HCT116 (cell line): ENCODE results near the gene ACBD5. TPM values are rescaled to one million over a fixed set of nuclear protein-coding genes. Genes with fewer than 3 reads are reported as not detected.

Experiments used
- ATAC-seq: fragments of 200-7000 bp; cut with Tn5 transposase; 2 replicates; pipeline ENCODE4 v1.9.1; 2020; ENCODE audit warnings: mild to moderate bottlenecking, moderate library complexity
- BruUV-seq: library from RNA; stranded (reverse); fragments of 400-500 nt; replicated peaks from 2 replicates; lab custom pipeline; 2021; lab: Mats Ljungman, UMichigan
- CTCF ChIA-PET: fragments of 300-600 bp; sonication (Branson Sonifier 250); formaldehyde crosslinking; loops from one replicate; lab custom pipeline; 2021; ENCODE audit warnings: antibody characterized with exemption; lab: Charles Lee
- POLR2A ChIA-PET: fragments of 300-600, 350-600 bp; sonication (Branson Sonifier 250); formaldehyde crosslinking; loops from one replicate; lab custom pipeline; 2021; ENCODE audit warnings: antibody characterized with exemption; lab: Charles Lee
- RAD21 ChIA-PET, 2 experiments: fragments of 300-600 bp; sonication (Branson Sonifier 250); formaldehyde crosslinking; loops; one replicate each; lab custom pipeline; 2023; ENCODE audit warnings: low total read pairs in 2 of 2; ENCODE audit not compliant: uncharacterized antibody in 2 of 2, unreplicated experiment in 2 of 2, low non-redundant PET in 1 of 2; lab: Charles Lee
- DNase-seq: peaks from one replicate; pipeline ENCODE4 v3.0.0-alpha.2; 2010; ENCODE audit warnings: low read depth, low spot score
- H2AFZ ChIP-seq: fragments of 200-600 bp; shearing (Covaris generic), sonication (generic); 2 replicates; pipeline ENCODE4 v1.6.1; 2017; ENCODE audit warnings: low read depth, mixed run types, mixed read lengths, antibody characterized with exemption, low read length; ENCODE audit not compliant: poor library complexity, severe bottlenecking
- H3K27ac ChIP-seq: 2 replicates; pipeline ENCODE4 v1.5.1; 2012; ENCODE audit warnings: low read depth, low read length
- H3K27me3 ChIP-seq: fragments of 200-600 bp; sonication (generic); 2 replicates; pipeline ENCODE4 v1.6.1; 2016; ENCODE audit warnings: mixed run types, low read length, mixed read lengths; ENCODE audit not compliant: insufficient read depth
- H3K36me3 ChIP-seq, 2 experiments: fragments of 200-500 bp in 1 of 2; fragments of 200-600 bp in 1 of 2; sonication (Bioruptor generic) in 1 of 2; sonication (generic) in 1 of 2; 2 replicates each; pipeline versions ENCODE4 v1.5.1 to v1.6.1; 2014 to 2016; ENCODE audit warnings: low read length in 2 of 2, inconsistent platforms in 1 of 2, mixed read lengths in 1 of 2, mixed run types in 1 of 2; ENCODE audit not compliant: insufficient read depth in 2 of 2, control insufficient read depth in 1 of 2
- H3K4me1 ChIP-seq, 2 experiments: fragments of 200-600 bp in 1 of 2; sonication (generic) in 1 of 2; 2 replicates each; pipeline versions ENCODE4 v1.5.1 to v1.6.1; 2012 to 2017; ENCODE audit warnings: low read length in 2 of 2, inconsistent platforms in 1 of 2, mild to moderate bottlenecking in 1 of 2, mixed read lengths in 1 of 2, mixed run types in 1 of 2, moderate library complexity in 1 of 2; ENCODE audit not compliant: insufficient read depth in 2 of 2, control insufficient read depth in 1 of 2
- H3K4me2 ChIP-seq: fragments of 200-600 bp; sonication (generic); 2 replicates; pipeline ENCODE4 v1.6.1; 2017; ENCODE audit warnings: mixed run types, low read length, mixed read lengths
- H3K4me3 ChIP-seq, 2 experiments: fragments of 200-600 bp in 1 of 2; sonication (generic) in 1 of 2; replicated peaks in 1 of 2; 2 replicates each; pipeline ENCODE4 v1.5.1; 2011 to 2016; ENCODE audit warnings: low read length in 2 of 2, control low read depth in 1 of 2, low read depth in 1 of 2, mild to moderate bottlenecking in 1 of 2, mixed read lengths in 1 of 2, mixed run types in 1 of 2
- H3K79me2 ChIP-seq: fragments of 200-600 bp; sonication (generic); 2 replicates; pipeline ENCODE4 v1.6.1; 2017; ENCODE audit warnings: mild to moderate bottlenecking, mixed run types, low read length, moderate library complexity, mixed read lengths; ENCODE audit not compliant: insufficient read depth
- H3K9ac ChIP-seq: fragments of 200-600 bp; sonication (generic); 2 replicates; pipeline ENCODE4 v1.6.1; 2016; ENCODE audit warnings: low read length, mixed read lengths
- H3K9me2 ChIP-seq: fragments of 200-600 bp; sonication (generic), shearing (Covaris generic); 2 replicates; pipeline ENCODE4 v1.6.1; 2017; ENCODE audit warnings: mixed run types, mild to moderate bottlenecking, moderate library complexity; ENCODE audit not compliant: insufficient read depth
- H3K9me3 ChIP-seq, 2 experiments: fragments of 200-500 bp in 1 of 2; fragments of 200-600 bp in 1 of 2; sonication (Bioruptor generic) in 1 of 2; sonication (generic) in 1 of 2; 2 replicates each; pipeline ENCODE4 v1.6.1; 2014 to 2017; ENCODE audit warnings: low read length in 2 of 2, mixed read lengths in 2 of 2, inconsistent platforms in 1 of 2, low read depth in 1 of 2, mild to moderate bottlenecking in 1 of 2, mixed run types in 1 of 2, moderate library complexity in 1 of 2; ENCODE audit not compliant: control insufficient read depth in 1 of 2, insufficient read depth in 1 of 2
- H4K20me1 ChIP-seq: fragments of 200-600 bp; sonication (generic), shearing (Covaris generic); 2 replicates; pipeline ENCODE4 v1.6.1; 2017; ENCODE audit warnings: mixed run types, mild to moderate bottlenecking, moderate library complexity; ENCODE audit not compliant: insufficient read depth
- CBX3 ChIP-seq: IDR thresholded peaks from 2 replicates; pipeline ENCODE4 v1.6.1; 2012; ENCODE audit warnings: low read depth
- CEBPB ChIP-seq: IDR thresholded peaks from 2 replicates; pipeline ENCODE4 v1.6.1; 2012; ENCODE audit warnings: low read depth
- EGR1 ChIP-seq: IDR thresholded peaks from 2 replicates; pipeline ENCODE4 v1.6.1; 2012; ENCODE audit warnings: low read depth
- ELF1 ChIP-seq: IDR thresholded peaks from 2 replicates; pipeline ENCODE4 v1.6.1; 2012; ENCODE audit warnings: low read depth, borderline replicate concordance
- EZH2 ChIP-seq: fragments of 200-600 bp; sonication (generic); IDR thresholded peaks from 2 replicates; pipeline ENCODE4 v1.6.1; 2017; ENCODE audit warnings: antibody characterized with exemption, mixed run types
- EZH2phosphoT487 ChIP-seq: fragments of 200-600 bp; IDR thresholded peaks from 2 replicates; pipeline ENCODE4 v1.6.1; 2018; ENCODE audit warnings: antibody characterized with exemption, borderline replicate concordance
- FOSL1 ChIP-seq: IDR thresholded peaks from 2 replicates; pipeline ENCODE4 v1.6.1; 2012; ENCODE audit warnings: low read depth
- JUND ChIP-seq: IDR thresholded peaks from 2 replicates; pipeline ENCODE4 v1.6.1; 2012
- POLR2A ChIP-seq: IDR thresholded peaks from 2 replicates; pipeline ENCODE4 v1.7.0; 2011; ENCODE audit warnings: borderline replicate concordance; ENCODE audit not compliant: insufficient read depth, insufficient read length; ENCODE audit errors: extremely low read depth
- POLR2AphosphoS5 ChIP-seq: IDR thresholded peaks from 2 replicates; pipeline ENCODE4 v1.6.1; 2011; ENCODE audit warnings: mild to moderate bottlenecking, low read depth, low read length, moderate library complexity
- RAD21 ChIP-seq: IDR thresholded peaks from 2 replicates; pipeline ENCODE4 v1.6.1; 2012; ENCODE audit warnings: low read depth, mild to moderate bottlenecking
- SIN3A ChIP-seq: IDR thresholded peaks from 2 replicates; pipeline ENCODE4 v1.6.1; 2012; ENCODE audit warnings: low read depth
- SP1 ChIP-seq: IDR thresholded peaks from 2 replicates; pipeline ENCODE4 v1.6.1; 2012; ENCODE audit warnings: low read depth
- SRF ChIP-seq: IDR thresholded peaks from 2 replicates; pipeline ENCODE4 v1.6.1; 2012; ENCODE audit warnings: low read depth
- TCF7L2 ChIP-seq: IDR thresholded peaks from 2 replicates; pipeline ENCODE4 v1.7.0; 2011; ENCODE audit warnings: borderline replicate concordance, inconsistent platforms; ENCODE audit not compliant: insufficient read depth, insufficient read length; ENCODE audit errors: extremely low read depth
- ZFX ChIP-seq: fragments of 450-650 bp; IDR thresholded peaks from 2 replicates; pipeline ENCODE4 v1.6.1; 2017
- ZNF274 ChIP-seq: fragments of 200-500 bp; sonication (Bioruptor generic); IDR thresholded peaks from 2 replicates; pipeline ENCODE4 v1.6.1; 2014; ENCODE audit warnings: mild to moderate bottlenecking, low read depth, low read length, inconsistent platforms
- intact Hi-C: fragments of 100-400 bp; cut with micrococcal nuclease; formaldehyde crosslinking; loops from 2 replicates; pipeline ENCODE4 v1.10.0; 2022
- total RNA-seq: library from RNA; stranded (reverse); gene quantifications from one replicate; pipeline ENCODE4 v1.2.1, GENCODE V29; 2021; ENCODE audit not compliant: unreplicated experiment
- TF ChIP-seq, protein P1 (sequence below): IDR thresholded peaks from 2 replicates; pipeline ENCODE4 v1.6.1; 2011; ENCODE audit warnings: mild to moderate bottlenecking, low read length, moderate library complexity; ENCODE audit not compliant: insufficient replicate concordance; ENCODE audit errors: extremely low read depth
- TF ChIP-seq, protein P2 (sequence below): IDR thresholded peaks from 2 replicates; pipeline ENCODE4 v1.6.1; 2012
- TF ChIP-seq, protein P3 (sequence below), 3 experiments: fragments of 200-600 bp in 1 of 3; sonication (generic) in 1 of 3; IDR thresholded peaks in 2 of 3; conservative IDR thresholded peaks in 1 of 3; 2 replicates each; pipeline ENCODE4 v1.5.1; 2012 to 2017; ENCODE audit warnings: low read depth in 2 of 3, low read length in 2 of 3, antibody characterized with exemption in 1 of 3, borderline replicate concordance in 1 of 3, control low read depth in 1 of 3, mild to moderate bottlenecking in 1 of 3, mixed read lengths in 1 of 3, mixed run types in 1 of 3, moderate library complexity in 1 of 3; ENCODE audit not compliant: insufficient read depth in 1 of 3
- TF ChIP-seq, protein P4 (sequence below): IDR thresholded peaks from 2 replicates; pipeline ENCODE4 v1.6.1; 2012

The ACBD5 gene
- total RNA-seq, 1 experiment from 2014 or later: 19.5 TPM

DNA sequence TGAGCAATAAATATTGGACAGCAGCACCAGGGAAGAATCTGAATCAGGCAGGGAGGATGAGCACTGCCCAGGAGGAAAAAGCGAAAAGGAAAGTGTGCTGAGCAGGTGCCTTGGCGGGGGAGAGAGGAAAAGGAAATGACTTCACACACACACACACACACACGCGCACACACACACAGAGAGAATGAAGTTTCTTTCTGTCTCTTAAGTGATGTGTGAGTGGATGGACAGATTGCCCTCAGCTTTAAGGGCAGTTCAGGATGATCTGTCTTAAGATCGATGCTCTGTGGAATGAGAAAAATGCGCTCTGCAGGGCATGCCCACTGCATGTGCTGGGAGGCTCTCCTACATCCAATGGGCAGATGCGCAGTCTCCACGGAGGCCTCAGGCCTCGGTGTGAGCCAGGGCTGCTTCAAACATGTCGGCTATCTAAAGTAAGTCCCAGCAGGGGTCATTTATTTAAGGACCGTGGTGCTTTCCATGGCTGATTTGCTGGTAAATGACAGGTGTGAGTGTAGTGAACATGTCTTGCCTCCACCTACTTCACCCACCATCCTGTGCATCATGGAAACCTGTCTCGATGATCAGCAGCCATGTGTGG lies 2.5 kb upstream of the ACBD5 start:
- Histone ChIP-seq H3K4me1 (peaks cover 3 to 37% of the 10 kb centered on the region in 2 experiments; a peak in 3 of 4 replicates), H3K36me3 (no peaks in the 10 kb centered on the region), H3K27ac (peak overlapping the region; percentile 93), H3K27me3 (no peaks in the 10 kb centered on the region), H3K9me3 (no peaks in the 10 kb centered on the region), H3K4me2 (peak overlapping the region; percentile 99), H3K9ac (peak overlapping the region; percentile 80), H3K4me3 (peak overlapping the region; percentile 78 to 83), H4K20me1 (no peaks in the 10 kb centered on the region), H3K9me2 (no peaks in the 10 kb centered on the region), H2AFZ (no peak overlapping the region), H3K79me2 (peaks cover 18% of the 10 kb centered on the region)
- ChIA-PET RAD21 (no interaction called here), POLR2A (interaction anchor here (1.0 to 1.8 kb wide), 4 partner anchors 10 to 261 kb away, joined by 3 to 7 read pairs (median 6); partner anchors contain the start of genes RAB18 and YME1L1), CTCF (interaction anchor here (1.1 kb wide), 1 partner anchor 19 kb away, joined by 4 read pairs; no protein-coding TSS in a partner anchor)
- DNase-seq (peak; percentile 65), ATAC-seq (peak; percentile 19)
- intact Hi-C loops: loop anchor here (1.0 to 5.0 kb wide), 3 partner anchors 9 to 854 kb away; partner anchors contain the start of gene ABI1
- no TSS peak for BruUV-seq
- TF ChIP-seq JUND (no peak), EGR1 (peak; percentile 48; the same call in 1 of the 2 replicates), TCF7L2 (no peak), SIN3A (peak; percentile 81; the same call in 1 of the 2 replicates), EZH2phosphoT487 (no peak), CBX3 (peak; percentile 68; the same call in 1 of the 2 replicates), POLR2AphosphoS5 (peak; percentile 89), SRF (no peak), ZFX (peak; percentile 67), ZNF274 (no peak), ELF1 (no peak), EZH2 (no peak), CEBPB (no peak), RAD21 (no peak), SP1 (peak; percentile 40), POLR2A (peak; percentile 66), FOSL1 (no peak)
- TF ChIP-seq, protein P1, sequence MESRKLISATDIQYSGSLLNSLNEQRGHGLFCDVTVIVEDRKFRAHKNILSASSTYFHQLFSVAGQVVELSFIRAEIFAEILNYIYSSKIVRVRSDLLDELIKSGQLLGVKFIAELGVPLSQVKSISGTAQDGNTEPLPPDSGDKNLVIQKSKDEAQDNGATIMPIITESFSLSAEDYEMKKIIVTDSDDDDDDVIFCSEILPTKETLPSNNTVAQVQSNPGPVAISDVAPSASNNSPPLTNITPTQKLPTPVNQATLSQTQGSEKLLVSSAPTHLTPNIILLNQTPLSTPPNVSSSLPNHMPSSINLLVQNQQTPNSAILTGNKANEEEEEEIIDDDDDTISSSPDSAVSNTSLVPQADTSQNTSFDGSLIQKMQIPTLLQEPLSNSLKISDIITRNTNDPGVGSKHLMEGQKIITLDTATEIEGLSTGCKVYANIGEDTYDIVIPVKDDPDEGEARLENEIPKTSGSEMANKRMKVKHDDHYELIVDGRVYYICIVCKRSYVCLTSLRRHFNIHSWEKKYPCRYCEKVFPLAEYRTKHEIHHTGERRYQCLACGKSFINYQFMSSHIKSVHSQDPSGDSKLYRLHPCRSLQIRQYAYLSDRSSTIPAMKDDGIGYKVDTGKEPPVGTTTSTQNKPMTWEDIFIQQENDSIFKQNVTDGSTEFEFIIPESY: no peak
- TF ChIP-seq, protein P2, sequence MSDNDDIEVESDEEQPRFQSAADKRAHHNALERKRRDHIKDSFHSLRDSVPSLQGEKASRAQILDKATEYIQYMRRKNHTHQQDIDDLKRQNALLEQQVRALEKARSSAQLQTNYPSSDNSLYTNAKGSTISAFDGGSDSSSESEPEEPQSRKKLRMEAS: peak; percentile 85
- TF ChIP-seq, protein P3, sequence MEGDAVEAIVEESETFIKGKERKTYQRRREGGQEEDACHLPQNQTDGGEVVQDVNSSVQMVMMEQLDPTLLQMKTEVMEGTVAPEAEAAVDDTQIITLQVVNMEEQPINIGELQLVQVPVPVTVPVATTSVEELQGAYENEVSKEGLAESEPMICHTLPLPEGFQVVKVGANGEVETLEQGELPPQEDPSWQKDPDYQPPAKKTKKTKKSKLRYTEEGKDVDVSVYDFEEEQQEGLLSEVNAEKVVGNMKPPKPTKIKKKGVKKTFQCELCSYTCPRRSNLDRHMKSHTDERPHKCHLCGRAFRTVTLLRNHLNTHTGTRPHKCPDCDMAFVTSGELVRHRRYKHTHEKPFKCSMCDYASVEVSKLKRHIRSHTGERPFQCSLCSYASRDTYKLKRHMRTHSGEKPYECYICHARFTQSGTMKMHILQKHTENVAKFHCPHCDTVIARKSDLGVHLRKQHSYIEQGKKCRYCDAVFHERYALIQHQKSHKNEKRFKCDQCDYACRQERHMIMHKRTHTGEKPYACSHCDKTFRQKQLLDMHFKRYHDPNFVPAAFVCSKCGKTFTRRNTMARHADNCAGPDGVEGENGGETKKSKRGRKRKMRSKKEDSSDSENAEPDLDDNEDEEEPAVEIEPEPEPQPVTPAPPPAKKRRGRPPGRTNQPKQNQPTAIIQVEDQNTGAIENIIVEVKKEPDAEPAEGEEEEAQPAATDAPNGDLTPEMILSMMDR (IDR thresholded peaks at IDR 0.05 in 2 of 3, conservative IDR thresholded peaks at IDR 0.05 in 1 of 3; ENCODE audit: borderline replicate concordance in 1 of 3, insufficient read depth in 1 of 3, low read depth in 2 of 3, low read length in 2 of 3): no peak
- TF ChIP-seq, protein P4, sequence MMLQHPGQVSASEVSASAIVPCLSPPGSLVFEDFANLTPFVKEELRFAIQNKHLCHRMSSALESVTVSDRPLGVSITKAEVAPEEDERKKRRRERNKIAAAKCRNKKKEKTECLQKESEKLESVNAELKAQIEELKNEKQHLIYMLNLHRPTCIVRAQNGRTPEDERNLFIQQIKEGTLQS: no peak
